ENCODE measurements around the gene PLAAT2. TPM values are rescaled to one million over a fixed set of nuclear protein-coding genes. Genes with fewer than 3 reads are reported as not detected.

The PLAAT2 gene
- total RNA-seq, 1 experiment from 2014 or later, result 0.58 TPM

DNA sequence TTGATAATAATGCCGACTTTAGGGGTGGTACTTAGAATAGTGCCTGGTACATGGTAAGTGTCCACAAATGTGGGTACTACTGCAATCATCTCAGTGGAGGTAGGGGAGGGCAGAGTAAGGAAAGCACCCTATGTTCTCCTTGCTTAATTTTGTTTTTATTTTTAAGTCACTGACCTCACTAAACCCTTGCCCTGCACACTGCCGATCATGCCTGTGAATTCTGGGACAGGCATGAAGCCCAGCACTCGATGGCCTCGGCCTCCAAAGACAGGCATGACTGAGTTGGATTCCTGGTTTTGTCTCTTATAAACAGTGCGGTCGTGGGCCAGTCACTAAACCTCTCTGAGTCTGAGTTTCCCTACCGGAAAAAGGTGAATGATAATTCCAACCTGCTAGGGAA lies 50.4 kb downstream of the PLAAT2 start:
- no peak for DNase-seq (ENCODE audit: unreplicated experiment)
- Mint-ChIP-seq H3K27ac (ENCODE audit: low read depth, unreplicated experiment) (no peak overlapping the region), H3K9me3 (ENCODE audit: unreplicated experiment) (no peaks in the 10 kb centered on the region), H3K4me1 (ENCODE audit: insufficient read depth, unreplicated experiment) (no peaks in the 10 kb centered on the region), H3K4me3 (ENCODE audit: unreplicated experiment) (no peak overlapping the region), H3K27me3 (ENCODE audit: insufficient read depth, unreplicated experiment) (no peaks in the 10 kb centered on the region), H3K36me3 (ENCODE audit: insufficient read depth, unreplicated experiment) (no peaks in the 10 kb centered on the region)
- POLR2A ChIA-PET, result no interaction called here
- TF ChIP-seq, protein P1, sequence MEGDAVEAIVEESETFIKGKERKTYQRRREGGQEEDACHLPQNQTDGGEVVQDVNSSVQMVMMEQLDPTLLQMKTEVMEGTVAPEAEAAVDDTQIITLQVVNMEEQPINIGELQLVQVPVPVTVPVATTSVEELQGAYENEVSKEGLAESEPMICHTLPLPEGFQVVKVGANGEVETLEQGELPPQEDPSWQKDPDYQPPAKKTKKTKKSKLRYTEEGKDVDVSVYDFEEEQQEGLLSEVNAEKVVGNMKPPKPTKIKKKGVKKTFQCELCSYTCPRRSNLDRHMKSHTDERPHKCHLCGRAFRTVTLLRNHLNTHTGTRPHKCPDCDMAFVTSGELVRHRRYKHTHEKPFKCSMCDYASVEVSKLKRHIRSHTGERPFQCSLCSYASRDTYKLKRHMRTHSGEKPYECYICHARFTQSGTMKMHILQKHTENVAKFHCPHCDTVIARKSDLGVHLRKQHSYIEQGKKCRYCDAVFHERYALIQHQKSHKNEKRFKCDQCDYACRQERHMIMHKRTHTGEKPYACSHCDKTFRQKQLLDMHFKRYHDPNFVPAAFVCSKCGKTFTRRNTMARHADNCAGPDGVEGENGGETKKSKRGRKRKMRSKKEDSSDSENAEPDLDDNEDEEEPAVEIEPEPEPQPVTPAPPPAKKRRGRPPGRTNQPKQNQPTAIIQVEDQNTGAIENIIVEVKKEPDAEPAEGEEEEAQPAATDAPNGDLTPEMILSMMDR (IDR thresholded peaks at IDR 0.05; ENCODE audit: unreplicated experiment), result no peak
- intact Hi-C loops (cut with micrococcal nuclease), result no loop called here
- CTCF ChIA-PET, result no interaction called here
- BruUV-seq (replicated peaks), result no TSS peak

DNA sequence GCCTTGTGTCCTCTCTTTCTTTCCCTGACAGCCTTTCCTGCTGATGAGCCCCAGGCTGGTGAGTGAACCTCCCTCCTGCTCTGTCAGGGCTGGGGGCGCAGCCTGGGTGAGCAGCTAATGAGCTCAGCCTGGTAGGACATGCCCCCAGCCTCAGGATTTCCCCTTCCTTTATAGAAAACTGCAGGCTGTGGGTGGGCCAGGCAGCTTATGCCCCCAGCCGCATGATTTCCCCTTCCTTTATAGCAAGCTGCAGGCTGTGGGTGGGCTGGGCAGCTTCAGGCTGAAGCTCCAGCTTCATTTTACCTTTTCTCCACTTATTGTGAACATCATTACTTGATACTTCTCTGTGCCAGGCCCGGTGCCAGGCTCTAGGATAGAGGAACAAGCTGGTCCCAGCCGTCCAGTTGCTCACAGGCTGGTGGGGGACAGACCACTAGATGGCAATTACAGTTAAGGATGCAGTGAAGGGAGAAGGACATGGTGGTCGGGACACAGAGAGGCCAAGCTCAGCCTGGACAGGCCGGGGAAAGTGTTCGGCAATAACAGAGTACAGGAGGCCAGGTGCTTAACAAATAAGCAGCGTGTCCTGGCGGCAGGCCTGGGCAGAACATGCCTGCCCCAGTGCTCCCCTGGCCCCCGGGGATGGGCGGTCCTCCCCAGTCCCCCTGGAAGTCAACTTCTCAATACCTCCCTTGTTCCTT lies 52.0 kb downstream of the PLAAT2 start:
- intact Hi-C loops (cut with micrococcal nuclease), result no loop called here
- TF ChIP-seq, protein P1 (IDR thresholded peaks at IDR 0.05; ENCODE audit: unreplicated experiment), result no peak
- no peaks in the 10 kb centered on the region for H3K9me3 Mint-ChIP-seq (ENCODE audit: unreplicated experiment)
- no peaks in the 10 kb centered on the region for H3K4me1 Mint-ChIP-seq (ENCODE audit: insufficient read depth, unreplicated experiment)
- CTCF ChIA-PET, result interaction anchor here (1.4 to 1.9 kb wide), 2 partner anchors 31 to 33 kb away, joined by 3 to 6 read pairs; no protein-coding TSS in a partner anchor
- no TSS peak for BruUV-seq (replicated peaks)
- DNase-seq (ENCODE audit: unreplicated experiment), result no peak
- POLR2A ChIA-PET, result no interaction called here
- H3K27ac Mint-ChIP-seq (ENCODE audit: low read depth, unreplicated experiment), result no peak overlapping the region
- no peak overlapping the region for H3K4me3 Mint-ChIP-seq (ENCODE audit: unreplicated experiment)
- no peaks in the 10 kb centered on the region for H3K36me3 Mint-ChIP-seq (ENCODE audit: insufficient read depth, unreplicated experiment)
- H3K27me3 Mint-ChIP-seq (ENCODE audit: insufficient read depth, unreplicated experiment), result no peaks in the 10 kb centered on the region

DNA sequence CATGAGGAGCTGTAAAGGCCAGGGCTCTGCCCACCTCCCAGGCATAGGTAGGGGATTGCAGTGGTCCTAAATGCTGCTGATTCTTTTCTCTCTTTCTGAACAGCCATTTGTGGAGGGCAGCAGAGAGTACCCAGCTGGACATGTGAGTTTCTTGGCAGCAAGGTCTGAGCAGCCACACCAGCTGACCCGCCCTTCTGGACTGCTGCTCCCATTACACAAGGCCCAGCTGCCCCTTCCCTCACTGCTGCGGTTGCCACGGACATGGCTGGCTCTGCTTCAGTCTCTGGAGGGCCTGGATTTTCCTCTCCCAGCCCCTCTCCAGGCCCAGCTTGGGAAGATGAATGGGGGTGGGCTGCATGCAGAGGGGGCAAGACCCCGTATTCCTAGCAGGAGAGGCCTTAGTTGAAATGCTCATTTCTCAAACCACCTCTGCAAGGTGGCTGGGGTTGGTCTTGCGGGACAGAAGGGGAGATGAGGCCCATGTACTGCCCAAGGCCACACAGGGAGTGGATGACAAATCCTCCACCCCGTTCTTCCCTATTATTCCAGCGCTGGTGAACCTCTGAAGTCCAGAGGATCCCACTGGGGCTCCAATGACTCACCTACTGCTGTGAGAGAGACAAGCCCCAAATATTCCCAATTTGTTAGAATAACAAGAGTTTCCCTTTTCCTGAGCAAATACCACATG lies 52.7 kb downstream of the PLAAT2 start:
- Mint-ChIP-seq H3K4me1 (ENCODE audit: insufficient read depth, unreplicated experiment) (no peaks in the 10 kb centered on the region), H3K27ac (ENCODE audit: low read depth, unreplicated experiment) (no peak overlapping the region), H3K27me3 (ENCODE audit: insufficient read depth, unreplicated experiment) (no peaks in the 10 kb centered on the region), H3K9me3 (ENCODE audit: unreplicated experiment) (no peaks in the 10 kb centered on the region), H3K4me3 (ENCODE audit: unreplicated experiment) (no peak overlapping the region), H3K36me3 (ENCODE audit: insufficient read depth, unreplicated experiment) (no peaks in the 10 kb centered on the region)
- POLR2A ChIA-PET, result interaction anchor here (1.2 kb wide), 1 partner anchor 116 kb away, joined by 3 read pairs; no protein-coding TSS in a partner anchor
- TF ChIP-seq, protein P1 (IDR thresholded peaks at IDR 0.05; ENCODE audit: unreplicated experiment), result no peak
- CTCF ChIA-PET, result interaction anchor here (1.9 kb wide), 1 partner anchor 30 kb away, joined by 6 read pairs; no protein-coding TSS in a partner anchor
- BruUV-seq (replicated peaks), result no TSS peak
- intact Hi-C loops (cut with micrococcal nuclease), result no loop called here
- peak; percentile 19 for DNase-seq (ENCODE audit: unreplicated experiment)

DNA sequence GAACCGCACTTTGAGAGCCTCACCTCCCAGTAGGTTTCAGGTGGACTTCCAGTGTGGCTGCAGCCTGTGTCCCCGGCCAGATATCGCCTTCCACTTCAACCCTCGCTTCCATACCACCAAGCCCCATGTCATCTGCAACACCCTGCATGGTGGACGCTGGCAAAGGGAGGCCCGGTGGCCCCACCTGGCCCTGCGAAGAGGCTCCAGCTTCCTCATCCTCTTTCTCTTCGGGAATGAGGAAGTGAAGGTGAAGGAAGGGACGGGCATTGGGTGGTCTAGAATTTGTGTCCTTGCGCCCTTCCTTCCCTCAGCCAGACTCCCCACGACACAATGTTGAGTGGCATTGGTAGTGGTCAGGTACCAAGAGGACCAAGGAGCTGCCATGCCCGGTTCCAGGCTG lies 54.4 kb downstream of the PLAAT2 start:
- intact Hi-C loops (cut with micrococcal nuclease), result no loop called here
- H3K4me1 Mint-ChIP-seq (ENCODE audit: insufficient read depth, unreplicated experiment), result no peaks in the 10 kb centered on the region
- no peak overlapping the region for H3K27ac Mint-ChIP-seq (ENCODE audit: low read depth, unreplicated experiment)
- TF ChIP-seq, protein P1 (IDR thresholded peaks at IDR 0.05; ENCODE audit: unreplicated experiment), result no peak
- no peaks in the 10 kb centered on the region for H3K36me3 Mint-ChIP-seq (ENCODE audit: insufficient read depth, unreplicated experiment)
- CTCF ChIA-PET, result interaction anchor here (0.6 to 1.8 kb wide), 3 partner anchors 29 to 248 kb away, joined by 3 to 5 read pairs (median 3); no protein-coding TSS in a partner anchor
- H3K9me3 Mint-ChIP-seq (ENCODE audit: unreplicated experiment), result no peaks in the 10 kb centered on the region
- no TSS peak for BruUV-seq (replicated peaks)
- DNase-seq (ENCODE audit: unreplicated experiment), result no peak
- H3K4me3 Mint-ChIP-seq (ENCODE audit: unreplicated experiment), result no peak overlapping the region
- POLR2A ChIA-PET, result interaction anchor here (0.5 to 0.7 kb wide), 2 partner anchors 518 to 1287 kb away, joined by 3 to 4 read pairs; no protein-coding TSS in a partner anchor
- no peaks in the 10 kb centered on the region for H3K27me3 Mint-ChIP-seq (ENCODE audit: insufficient read depth, unreplicated experiment)

Measured in MCF 10A (cell line).